ENCODE results near the gene CHST15. TPM values are rescaled to one million over a fixed set of nuclear protein-coding genes. Genes with fewer than 3 reads are reported as not detected.
A peak's percentile ranks its signal among the peaks of the same experiment; 100 is the strongest.
"Not testable (repeated sequence)": the region's sequence is repeated elsewhere in the genome, so short reads cannot be mapped to it uniquely, and the experiment has no call there.

Gene CHST15
- total RNA-seq, 1 experiment from 2014 or later, result 2.4 TPM

DNA sequence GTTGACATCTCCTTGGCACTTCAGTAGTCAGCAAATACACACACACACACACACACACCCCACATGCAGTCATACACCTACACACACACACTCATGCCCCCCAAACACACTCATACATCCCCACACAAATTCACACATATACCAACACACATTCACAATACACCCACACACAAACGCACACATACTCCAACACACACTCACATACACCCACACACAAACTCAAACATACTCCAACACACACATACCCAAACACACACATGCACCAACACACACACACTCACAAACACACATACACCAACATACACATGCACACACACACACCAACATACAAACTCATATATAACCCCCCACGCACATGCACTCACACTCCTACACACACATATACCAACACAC lies 31.4 kb upstream of the CHST15 start:
- DNase-seq (ENCODE audit: low spot score), result no peak

DNA sequence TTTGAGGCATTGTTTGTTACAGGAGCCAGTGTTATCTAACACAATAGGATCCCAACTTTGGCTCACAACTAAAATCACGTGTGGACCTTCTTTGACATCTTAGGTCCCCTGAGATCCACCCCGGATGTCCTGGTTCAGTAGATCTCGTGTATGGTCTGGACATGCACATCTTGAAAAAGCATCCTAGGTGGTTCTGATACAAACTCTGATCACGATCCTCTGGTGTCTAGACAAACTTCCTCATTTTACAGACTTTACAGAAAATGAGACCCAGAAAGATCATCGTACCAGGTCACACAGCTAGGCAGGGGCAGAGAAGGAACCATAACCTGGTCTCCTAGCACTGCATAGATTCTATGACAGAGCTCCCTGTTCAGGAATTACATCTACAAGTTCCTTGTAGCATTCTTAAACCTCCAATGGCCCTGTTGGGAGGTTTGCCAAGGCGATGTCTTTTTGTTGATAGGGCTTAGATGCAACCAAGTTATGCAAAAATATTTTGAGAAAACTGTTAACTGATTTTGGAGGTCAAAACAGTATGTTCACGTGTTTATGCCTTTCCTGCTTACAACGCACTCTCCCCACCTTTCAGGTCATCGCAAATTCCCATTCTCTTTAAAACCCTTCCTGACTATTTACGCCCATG lies 30.8 kb upstream of the CHST15 start:
- DNase-seq (ENCODE audit: low spot score), result no peak

DNA sequence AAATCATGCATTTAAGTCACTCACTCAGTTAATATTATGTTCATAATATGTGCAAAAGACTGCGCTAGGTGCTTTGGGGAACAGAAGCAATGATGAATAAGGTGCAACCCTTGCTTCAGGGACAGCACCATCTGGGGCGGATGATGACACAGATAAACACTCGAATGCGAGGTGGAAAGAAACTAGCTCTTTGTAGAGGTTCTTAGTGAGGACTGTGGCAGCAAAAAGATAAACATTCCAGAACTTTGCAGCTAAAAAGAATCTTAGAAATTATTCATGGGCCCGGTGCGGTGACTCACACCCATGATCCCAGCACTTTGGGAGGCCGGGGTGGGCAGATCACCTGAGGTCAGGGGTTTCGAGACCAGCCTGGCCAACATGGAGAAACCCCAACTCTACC lies 29.8 kb upstream of the CHST15 start:
- DNase-seq (ENCODE audit: low spot score), result no peak

DNA sequence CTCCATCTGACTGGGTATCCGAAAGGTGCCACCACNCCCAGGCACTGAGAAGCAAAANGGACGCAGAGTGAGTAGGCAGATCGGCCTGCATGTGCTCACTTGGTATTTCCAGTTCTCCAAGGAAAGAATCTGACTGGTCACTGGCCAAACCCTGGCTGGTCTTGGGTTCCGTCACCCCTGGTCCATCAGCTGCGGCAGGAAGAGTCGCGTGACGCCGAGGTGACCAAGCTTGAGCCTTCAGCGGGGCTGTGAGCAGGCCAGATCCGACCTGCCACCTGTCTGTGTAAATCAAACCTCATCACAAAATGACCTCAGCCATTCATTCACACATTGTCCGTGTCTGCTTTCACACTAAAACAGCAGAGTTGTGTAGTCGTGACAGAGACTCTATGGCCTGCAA lies 28.8 kb upstream of the CHST15 start:
- no peak for DNase-seq (ENCODE audit: low spot score)

DNA sequence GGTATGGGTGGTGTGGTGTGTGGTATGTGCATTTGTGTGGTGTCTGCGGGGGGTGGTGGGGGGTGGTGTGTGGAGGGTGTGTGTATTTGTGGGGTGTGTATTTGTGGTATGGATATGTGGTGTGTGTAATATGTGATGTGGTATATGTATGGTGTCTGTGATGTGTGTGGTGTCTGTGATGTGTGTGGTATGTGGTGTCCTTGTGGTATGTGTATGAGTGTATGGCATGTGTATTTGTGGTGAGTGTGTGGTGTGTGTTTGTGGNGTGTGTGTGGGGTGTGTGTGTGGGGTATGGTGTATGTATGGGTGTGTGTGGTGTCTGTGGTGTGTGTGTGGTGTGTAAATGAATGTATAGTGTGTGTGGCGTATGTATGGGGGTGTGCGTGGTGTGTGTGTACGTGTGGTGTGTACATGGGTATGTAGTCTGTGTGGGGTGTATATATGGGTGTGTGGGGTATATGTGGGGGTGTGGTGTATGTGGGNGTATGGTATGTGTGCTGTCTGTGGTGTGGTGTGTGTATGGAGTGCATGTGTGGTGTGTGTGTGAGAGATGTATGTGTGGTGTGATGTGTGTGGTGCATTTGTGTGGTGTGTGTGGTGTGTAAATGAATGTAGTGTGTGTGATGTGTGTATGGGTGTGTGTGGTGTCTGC lies 27.1 kb upstream of the CHST15 start:
- DNase-seq (ENCODE audit: low spot score), result no peak

DNA sequence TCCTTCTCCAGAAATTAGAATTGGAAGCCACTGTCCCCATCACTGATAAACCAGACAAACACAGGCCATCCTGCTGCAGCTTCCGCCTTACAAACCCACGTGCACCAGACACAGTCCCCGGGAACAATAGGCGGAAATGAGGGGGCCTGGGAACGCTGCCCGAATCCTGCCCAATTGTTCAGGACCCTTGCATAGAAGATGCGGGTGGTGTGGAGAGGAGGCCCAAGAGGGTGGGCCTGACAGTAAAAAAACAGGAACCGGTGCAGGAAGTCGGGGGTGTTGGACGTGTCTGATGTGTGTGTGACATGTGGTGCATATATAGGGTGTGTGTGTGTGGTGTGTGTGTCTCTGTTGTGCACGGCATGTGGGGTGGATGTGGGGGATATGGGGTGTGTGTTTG lies 26.5 kb upstream of the CHST15 start:
- DNase-seq (ENCODE audit: low spot score), result no peak

DNA sequence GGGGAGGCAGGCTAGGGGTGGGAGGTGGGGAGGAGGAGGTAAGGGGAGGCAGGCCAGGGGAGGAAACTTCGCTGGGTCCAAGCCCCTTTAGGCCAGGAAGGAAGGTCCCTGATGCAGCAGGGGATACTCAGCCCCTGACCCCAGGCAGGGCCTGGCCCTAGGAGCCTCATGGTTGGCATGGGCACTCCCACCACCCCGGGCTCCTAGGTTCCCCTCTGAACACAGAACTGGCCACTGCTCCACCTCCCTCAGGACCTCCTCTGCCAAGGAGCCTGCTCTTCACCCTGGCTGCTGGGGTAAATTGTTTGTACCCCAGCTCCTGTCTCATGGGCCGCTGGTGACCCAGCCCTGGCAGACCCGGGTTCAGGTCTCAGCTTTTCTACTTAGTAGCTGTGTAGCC lies 25.8 kb upstream of the CHST15 start:
- DNase-seq (ENCODE audit: low spot score), result no peak

DNA sequence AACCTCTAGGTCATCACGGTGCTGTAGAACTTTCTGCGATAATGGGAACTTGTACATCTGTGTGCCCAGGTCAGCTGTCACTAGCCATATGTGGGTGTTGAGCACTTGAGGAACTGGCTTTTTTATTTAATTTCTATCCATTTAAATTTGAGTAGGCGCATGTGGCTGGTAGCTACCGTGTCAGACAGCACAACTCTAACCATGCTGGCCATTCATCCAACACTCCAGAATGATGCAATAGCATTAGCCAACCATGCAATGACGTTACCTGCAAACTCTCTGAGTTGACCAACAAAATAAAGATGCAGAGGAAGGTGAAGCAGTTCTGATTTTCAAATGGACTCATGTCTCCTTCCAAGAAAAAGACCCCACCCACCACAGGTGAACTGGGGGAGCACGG lies 24.4 kb upstream of the CHST15 start:
- no peak for DNase-seq (ENCODE audit: low spot score)

DNA sequence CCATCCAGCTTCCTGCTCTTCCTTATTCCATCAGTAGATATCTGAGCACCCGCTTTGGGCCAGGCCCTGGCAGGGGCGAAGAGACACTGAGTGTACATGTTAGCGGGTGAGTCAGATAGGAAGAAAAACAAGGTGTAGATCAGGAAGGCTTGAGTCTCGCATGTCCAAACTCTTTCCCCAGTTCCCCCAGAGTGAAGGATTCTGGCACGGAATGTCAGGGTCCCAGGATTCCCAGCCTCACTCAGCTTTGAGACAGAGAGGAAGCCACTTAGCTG lies 24.1 kb upstream of the CHST15 start:
- DNase-seq (ENCODE audit: low spot score), result no peak

DNA sequence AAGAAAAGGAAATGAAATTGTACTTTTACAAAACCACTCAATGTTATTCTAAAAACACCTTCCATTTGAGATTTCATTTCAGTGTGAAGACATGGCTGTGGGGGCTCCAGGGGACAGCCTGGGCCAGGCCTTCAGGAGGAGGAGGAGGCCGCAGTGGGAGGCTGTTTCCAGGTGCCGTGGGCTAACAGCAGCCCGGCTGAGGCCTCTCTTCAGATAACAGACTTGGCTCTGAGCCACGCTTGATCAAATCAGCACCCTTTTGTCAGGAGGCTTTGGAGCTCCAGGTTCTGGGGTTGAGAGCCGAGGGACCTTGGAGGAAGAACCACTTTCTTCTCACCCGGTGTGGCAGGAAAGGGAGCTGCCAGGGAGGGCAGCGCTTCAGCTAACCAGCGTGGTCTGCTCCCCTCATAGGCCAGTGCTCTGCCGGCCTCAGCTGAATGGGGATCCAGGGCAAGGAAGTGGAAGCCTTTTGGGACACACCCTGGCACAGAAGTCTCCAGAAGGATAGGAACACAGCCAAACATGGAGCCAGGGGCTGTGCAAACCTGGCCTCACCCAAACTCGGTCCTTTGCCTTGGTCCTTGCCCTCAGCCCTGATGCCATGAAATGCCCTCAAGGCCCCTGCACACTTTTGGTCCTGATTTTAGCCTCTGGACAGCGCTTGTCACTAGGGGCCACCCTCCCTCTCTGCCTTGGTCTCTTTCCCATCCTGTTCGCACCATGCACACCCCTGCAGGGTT lies 23.5 kb upstream of the CHST15 start:
- no peak for DNase-seq (ENCODE audit: low spot score)

DNA sequence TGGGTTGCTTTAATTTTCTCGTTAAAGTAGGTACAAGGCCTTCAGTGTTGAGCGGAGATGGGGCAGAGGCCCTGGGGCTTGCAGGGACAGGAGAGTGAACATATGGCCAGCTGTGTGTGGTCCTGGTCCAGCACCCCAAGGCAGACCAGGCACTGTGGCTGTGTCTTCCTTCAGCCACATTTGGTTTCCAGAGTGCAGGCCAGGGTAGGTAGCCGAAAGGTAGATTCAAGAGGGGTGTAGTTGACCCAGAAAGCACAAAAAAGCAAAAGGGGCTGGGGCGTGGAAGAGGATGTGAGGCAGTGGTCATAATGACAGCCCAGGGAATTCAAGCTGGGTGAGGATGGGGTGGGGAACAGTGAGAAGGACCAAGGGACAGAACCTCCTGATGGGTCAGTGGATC lies 21.3 kb upstream of the CHST15 start:
- DNase-seq (ENCODE audit: low spot score), result no peak

DNA sequence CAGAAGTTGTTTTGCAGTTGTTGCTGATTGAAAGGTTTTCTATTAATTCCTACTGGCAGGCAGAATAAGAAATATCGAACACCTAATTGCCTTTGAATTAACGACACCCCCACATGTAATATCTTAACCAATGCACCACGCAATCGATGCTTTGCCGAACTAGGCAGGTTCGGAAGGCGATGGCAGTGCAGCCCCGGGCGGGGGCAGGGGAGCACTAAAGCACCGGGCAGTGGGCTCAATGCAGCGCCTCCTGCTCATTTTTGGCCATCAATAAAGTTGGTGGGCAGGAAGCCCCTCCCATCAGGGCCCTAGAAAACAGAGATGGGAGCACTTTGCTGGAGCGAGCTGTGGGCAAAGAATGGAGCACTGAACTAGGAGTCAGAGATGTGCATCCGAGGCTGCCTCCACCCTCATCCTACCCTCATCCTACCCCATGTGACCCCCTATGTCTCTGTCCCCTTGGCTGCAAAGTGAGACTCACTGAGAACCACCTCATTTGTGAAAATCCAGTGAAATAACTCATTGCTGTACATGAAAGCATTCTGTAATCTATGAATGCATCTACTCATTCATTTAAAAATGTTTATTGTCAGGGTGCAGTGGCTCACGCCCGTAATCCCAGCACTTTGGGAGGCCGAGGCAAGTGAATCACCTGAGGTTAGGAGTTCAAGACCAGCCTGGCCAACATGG lies 19.6 kb upstream of the CHST15 start:
- no peak for DNase-seq (ENCODE audit: low spot score)

DNA sequence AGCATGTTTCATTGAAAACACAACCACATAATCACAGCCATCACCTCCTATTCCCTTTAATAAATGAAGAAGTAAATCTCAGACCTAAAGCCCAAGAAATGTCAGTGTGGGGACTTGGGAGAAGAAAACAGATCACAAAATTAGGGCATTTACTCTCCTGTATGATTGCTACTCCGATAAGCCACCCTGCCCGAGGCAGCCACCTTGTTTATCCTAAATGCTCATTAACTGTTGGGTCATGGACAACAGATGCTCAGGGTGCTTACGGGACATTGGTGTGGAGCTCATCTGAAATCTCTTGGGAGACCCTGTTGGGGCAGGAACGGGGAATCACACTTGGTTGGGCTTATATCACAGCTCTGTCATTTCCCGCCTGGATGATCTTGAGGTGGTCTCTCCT lies 17.5 kb upstream of the CHST15 start:
- DNase-seq (ENCODE audit: low spot score), result no peak

DNA sequence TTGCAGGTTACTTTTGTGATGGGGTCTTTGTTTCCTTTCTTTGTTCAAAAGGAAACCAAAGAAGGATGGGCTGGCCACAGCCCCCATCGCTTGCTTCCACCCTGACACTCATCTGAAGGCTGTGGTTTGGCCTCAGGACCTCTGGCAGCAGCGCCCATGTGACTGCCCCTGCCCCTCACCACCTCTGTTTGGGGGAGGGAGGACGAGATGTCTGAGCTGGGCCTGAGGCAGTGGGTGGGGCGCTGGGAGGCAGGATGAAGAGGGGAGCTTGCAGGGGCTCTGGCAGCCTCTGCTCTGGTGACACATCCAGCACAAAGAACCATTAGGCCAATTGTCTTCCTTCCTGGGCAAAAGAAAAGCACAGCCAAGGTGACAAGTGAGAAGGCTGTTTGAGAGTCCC lies 15.9 kb upstream of the CHST15 start:
- DNase-seq (ENCODE audit: low spot score), result no peak

DNA sequence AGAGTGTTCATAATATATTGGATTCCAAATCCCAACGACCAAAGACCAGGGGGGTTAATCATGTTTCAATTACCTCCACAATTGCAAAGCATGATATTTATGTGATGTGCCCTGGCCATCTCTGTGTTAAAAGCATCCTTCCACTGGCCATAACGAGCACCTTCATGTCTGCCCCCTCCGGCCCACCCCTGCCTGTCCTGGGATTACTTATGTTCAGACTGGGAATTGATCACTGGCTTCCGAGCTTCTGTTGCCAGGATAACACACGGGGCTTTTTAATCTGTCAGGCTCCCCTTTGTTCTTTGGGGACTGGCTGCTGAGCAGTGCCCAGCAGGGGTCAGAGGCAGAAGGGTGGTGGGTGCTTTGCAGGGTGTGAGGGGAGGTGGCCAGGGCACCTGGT lies 13.7 kb upstream of the CHST15 start:
- no peak for DNase-seq (ENCODE audit: low spot score)

DNA sequence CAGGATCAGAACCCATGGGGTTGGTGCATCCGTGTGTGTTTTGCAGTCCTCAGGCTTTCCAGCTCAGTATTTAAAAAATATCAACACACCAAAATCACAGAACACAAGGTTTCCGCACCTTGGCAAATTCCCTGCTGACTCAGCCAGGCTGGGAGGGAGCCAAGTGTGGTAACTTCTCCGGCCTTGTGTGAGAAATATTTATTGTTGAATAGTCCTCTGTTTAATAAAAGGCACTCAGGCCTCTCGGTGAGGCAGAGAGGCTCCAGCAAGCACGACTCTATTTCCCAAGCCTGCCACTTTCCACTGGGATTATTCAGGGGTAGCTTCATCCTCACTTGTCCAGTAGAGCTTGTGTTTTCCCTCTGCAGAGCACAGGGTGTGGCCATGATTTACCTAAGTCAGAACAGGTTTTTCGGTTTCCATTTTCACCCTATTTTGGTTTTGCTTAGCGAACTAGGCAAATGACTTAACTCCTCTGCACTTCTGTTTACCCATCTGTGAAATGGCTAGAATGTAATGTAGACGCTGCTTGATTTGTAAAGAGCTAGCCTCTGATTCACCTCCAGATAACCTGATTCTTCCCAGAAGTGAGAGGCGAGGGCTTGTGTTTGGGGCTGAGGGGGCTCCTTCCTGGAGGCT lies 13.0 kb upstream of the CHST15 start:
- DNase-seq (ENCODE audit: low spot score), result peak; percentile 56

DNA sequence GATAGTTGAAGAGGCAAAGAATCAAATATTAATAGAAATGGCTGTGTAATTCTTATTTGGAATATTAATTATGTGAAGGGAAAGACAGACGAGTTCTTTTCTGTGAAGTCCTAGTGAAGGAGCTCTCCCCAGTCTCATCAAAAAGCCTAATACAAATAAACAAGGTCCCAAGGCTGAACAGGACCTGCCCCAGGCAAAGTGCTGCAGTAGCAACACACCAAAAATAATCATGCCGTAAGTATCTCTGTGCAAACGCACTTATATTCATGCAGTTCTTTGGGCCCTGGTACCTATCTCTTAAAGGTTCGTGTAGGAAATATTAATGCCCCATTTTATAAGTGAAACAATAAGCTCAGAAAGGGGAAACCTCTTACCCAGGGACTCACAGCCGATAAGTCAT lies 12.2 kb upstream of the CHST15 start:
- DNase-seq (ENCODE audit: low spot score), result no peak

DNA sequence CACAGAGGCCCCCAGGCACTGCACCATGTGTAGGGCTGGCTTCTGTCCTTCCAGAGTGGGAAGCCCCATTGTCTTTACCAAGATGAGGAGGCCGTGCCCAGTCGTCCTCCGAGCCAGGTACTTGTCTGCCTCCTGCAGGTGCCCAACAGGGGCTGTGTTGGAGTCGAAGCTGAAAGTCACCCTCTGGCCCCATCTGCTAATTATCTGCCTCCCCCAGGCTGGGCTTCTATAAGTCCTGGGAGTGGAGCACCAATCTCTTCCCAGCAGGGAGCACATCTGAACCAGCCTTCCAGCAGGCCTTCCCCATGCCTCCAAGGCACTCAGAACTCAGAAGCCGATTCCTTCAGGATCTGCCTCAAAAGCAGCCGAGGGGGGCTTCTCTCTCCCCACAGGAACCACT lies 11.6 kb upstream of the CHST15 start:
- no peak for DNase-seq (ENCODE audit: low spot score)

DNA sequence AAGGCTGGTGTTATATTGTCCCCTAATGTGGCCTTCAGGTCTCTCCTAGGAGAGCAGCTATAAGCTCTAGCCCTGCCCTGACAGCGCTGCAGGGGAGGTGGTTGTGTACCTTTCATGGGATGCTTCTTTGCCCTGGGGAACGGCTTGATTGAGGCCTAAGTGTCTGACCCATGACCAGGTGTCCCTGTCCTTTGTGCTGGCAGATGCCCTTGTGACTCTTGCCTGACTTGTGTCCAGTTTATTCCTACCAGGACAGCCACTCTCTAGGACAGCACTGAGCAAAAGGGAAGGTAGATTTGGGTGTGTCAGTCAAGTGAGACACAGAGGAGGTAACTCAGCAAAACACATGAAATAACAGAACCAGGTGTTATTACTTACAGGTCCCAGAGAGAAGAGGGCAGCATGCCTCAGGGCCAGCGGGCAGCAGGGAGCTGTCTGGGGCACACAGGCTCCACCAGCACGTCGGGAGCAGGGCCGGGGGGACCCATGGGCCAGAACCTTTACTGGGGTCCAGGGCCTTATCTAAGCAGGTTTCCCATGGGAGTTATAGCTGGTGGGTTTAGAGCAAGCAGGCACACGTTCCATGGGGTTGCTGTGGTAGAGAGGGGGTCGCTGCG lies 10.7 kb upstream of the CHST15 start:
- DNase-seq (ENCODE audit: low spot score), result no peak

DNA sequence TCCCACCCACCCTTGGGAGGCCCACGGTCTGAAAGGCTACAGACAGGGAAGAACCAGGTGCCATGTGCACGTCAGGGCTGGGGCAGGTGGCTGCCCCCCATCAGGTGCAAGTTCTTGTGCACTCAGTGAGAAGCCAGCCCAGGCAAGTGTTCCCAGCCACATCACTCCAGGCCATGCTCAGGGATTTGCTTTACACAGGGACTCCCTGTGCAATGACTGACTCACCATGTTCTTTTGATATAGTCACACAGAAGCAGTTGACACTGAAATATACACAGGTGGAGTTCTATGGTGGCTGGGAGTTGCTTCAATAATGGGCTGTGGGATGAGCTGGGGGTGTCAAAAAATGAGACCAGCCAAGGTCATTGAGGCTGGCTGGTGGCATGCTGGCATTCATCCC lies 8.0 kb upstream of the CHST15 start:
- no peak for DNase-seq (ENCODE audit: low spot score)

DNA sequence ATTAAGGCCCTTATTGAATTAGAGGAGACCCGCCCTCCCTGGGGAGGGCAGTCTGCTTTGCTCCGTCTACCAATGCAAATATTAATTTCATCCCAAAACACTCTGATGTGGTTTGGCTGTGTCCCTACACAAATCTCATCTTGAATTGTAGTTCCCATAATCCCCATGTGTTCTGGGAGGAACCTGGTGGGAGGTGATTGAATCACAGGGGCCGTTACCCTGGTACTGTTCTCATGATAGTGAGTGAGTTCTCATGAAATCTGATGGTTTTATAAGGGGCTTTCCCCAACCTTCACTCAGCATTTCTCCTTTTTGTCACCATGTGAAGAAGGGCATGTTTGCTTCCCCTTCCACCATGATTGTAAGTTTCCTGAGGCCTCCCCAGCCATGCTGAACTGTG lies 7.3 kb upstream of the CHST15 start:
- not testable (repeated sequence) for DNase-seq (ENCODE audit: low spot score)

DNA sequence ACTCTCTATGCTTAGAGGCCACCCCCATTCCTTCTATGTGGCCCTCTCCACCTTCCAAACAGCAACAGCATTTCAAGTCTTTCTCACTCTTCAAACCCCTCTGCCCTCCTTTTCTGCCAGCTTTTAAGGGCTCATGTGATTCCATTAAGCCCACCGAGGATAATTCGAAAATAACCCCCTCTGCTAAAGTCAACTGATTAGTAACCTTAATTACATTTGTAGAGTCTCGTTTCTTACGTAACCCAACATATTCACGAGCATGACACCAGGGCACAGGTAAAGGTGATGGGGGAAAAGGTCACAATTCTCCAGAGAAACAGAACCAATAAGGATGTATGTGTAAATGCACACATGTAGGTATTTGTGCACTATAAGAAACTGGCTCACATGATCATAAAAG lies 6.7 kb upstream of the CHST15 start:
- no peak for DNase-seq (ENCODE audit: low spot score)
